H1 (cell line): ENCODE results near the gene SFN. TPM values are rescaled to one million over a fixed set of nuclear protein-coding genes. Genes with fewer than 3 reads are reported as not detected.

ENCODE experiments used
- CTCF ChIA-PET: fragments of 300-600 bp; sonication (Branson Sonifier 250); formaldehyde crosslinking; loops from one replicate; lab custom pipeline; 2021; ENCODE audit not compliant: partially characterized antibody; lab: Charles Lee
- POLR2A ChIA-PET: fragments of 300-600 bp; sonication (Branson Sonifier 250); formaldehyde crosslinking; loops from one replicate; lab custom pipeline; 2021; ENCODE audit warnings: inconsistent platforms; ENCODE audit not compliant: partially characterized antibody; lab: Charles Lee
- DNase-seq, 2 experiments: peaks; one replicate each; pipeline versions ENCODE4 v3.0.0 to v3.0.0-alpha.2; 2010 to 2022; ENCODE audit warnings: low spot score in 2 of 2, low read depth in 1 of 2, mixed read lengths in 1 of 2
- FAIRE-seq: peaks from 2 replicates; lab custom pipeline; 2011; peaks lifted over from hg19 to GRCh38; lab: Jason Lieb, UNC
- H2AFZ ChIP-seq: 2 replicates; pipeline ENCODE4 v1.8.1; 2012; ENCODE audit warnings: low read length, inconsistent platforms
- H2AK5ac ChIP-seq: 2 replicates; pipeline ENCODE4 v1.6.1; 2013; ENCODE audit warnings: low read depth, low read length
- H2BK120ac ChIP-seq: replicated peaks from 2 replicates; pipeline ENCODE3; 2013; ENCODE audit warnings: low read depth, low read length, inconsistent platforms
- H2BK12ac ChIP-seq: 2 replicates; pipeline ENCODE4 v1.6.1; 2013; ENCODE audit warnings: low read depth, low read length
- H2BK15ac ChIP-seq: 2 replicates; pipeline ENCODE4 v1.6.1; 2013; ENCODE audit warnings: low read length
- H2BK20ac ChIP-seq: 2 replicates; pipeline ENCODE4 v1.6.1; 2013; ENCODE audit warnings: low read length
- H2BK5ac ChIP-seq: 2 replicates; pipeline ENCODE4 v1.6.1; 2013; ENCODE audit warnings: low read depth, low read length
- H3K14ac ChIP-seq: 2 replicates; pipeline ENCODE4 v1.6.1; 2013; ENCODE audit warnings: inconsistent platforms; ENCODE audit not compliant: insufficient read length
- H3K18ac ChIP-seq: 2 replicates; pipeline ENCODE4 v1.6.1; 2013; ENCODE audit warnings: low read length; ENCODE audit errors: extremely low read depth
- H3K23ac ChIP-seq: 2 replicates; pipeline ENCODE4 v1.6.1; 2013; ENCODE audit warnings: inconsistent platforms; ENCODE audit not compliant: insufficient read length
- H3K23me2 ChIP-seq: 2 replicates; pipeline ENCODE4 v1.6.1; 2013; ENCODE audit warnings: low read depth, low read length
- H3K27ac ChIP-seq: 2 replicates; pipeline ENCODE4 v1.6.1; 2011; ENCODE audit warnings: low read depth, low read length, inconsistent platforms
- H3K27me3 ChIP-seq, 4 experiments: replicated peaks in 1 of 4; 1 replicate in 1 of 4; 2 replicates in 3 of 4; pipeline versions ENCODE4 v1.6.1 to v1.8.1; 2011 to 2013; ENCODE audit warnings: low read length in 3 of 4, mild to moderate bottlenecking in 3 of 4, inconsistent platforms in 2 of 4, mixed read lengths in 2 of 4, moderate library complexity in 1 of 4; ENCODE audit not compliant: control insufficient read depth in 3 of 4, insufficient read depth in 3 of 4; ENCODE audit errors: extremely low read depth in 1 of 4
- H3K36me3 ChIP-seq, 4 experiments: 2 replicates each; pipeline versions ENCODE4 v1.6.1 to v1.8.1; 2011 to 2013; ENCODE audit warnings: mild to moderate bottlenecking in 4 of 4, low read length in 3 of 4, moderate library complexity in 2 of 4, control low read depth in 1 of 4, inconsistent platforms in 1 of 4; ENCODE audit not compliant: insufficient read depth in 4 of 4, control insufficient read depth in 2 of 4
- H3K4ac ChIP-seq: replicated peaks from 2 replicates; pipeline ENCODE3; 2013; ENCODE audit warnings: low read length, low read depth, mixed read lengths, inconsistent platforms; ENCODE audit not compliant: insufficient read length
- H3K4me1 ChIP-seq, 4 experiments: replicated peaks in 1 of 4; 1 replicate in 1 of 4; 2 replicates in 3 of 4; pipeline versions ENCODE4 v1.6.1 to v1.8.1; 2011 to 2013; ENCODE audit warnings: low read length in 3 of 4, inconsistent platforms in 2 of 4, mixed read lengths in 1 of 4; ENCODE audit not compliant: insufficient read depth in 4 of 4, control insufficient read depth in 3 of 4
- H3K4me2 ChIP-seq, 2 experiments: 2 replicates each; pipeline versions ENCODE4 v1.6.1 to v1.8.1; 2011 to 2013; ENCODE audit warnings: low read depth in 2 of 2, low read length in 2 of 2, control low read depth in 1 of 2, inconsistent platforms in 1 of 2, mild to moderate bottlenecking in 1 of 2; ENCODE audit not compliant: insufficient read depth in 1 of 2
- H3K4me3 ChIP-seq, 4 experiments: fragments of 200-600, 300-600 bp in 1 of 4; sonication (generic), shearing (Covaris generic), sonication (Bioruptor Twin) in 1 of 4; 2 replicates each; pipeline versions ENCODE4 v1.5.1 to v1.8.1; 2011 to 2016; ENCODE audit warnings: low read length in 4 of 4, low read depth in 3 of 4, control low read depth in 2 of 4, inconsistent platforms in 2 of 4, mild to moderate bottlenecking in 2 of 4, mixed read lengths in 1 of 4, moderate library complexity in 1 of 4; ENCODE audit not compliant: insufficient read depth in 2 of 4; ENCODE audit errors: extremely low read depth in 1 of 4
- H3K56ac ChIP-seq: replicated peaks from 2 replicates; pipeline ENCODE3; 2013; ENCODE audit warnings: low read depth, mild to moderate bottlenecking, mixed read lengths, low read length, inconsistent platforms; ENCODE audit not compliant: insufficient read length
- H3K79me1 ChIP-seq: 2 replicates; pipeline ENCODE4 v1.6.1; 2013; ENCODE audit warnings: low read depth, low read length, control low read depth
- H3K79me2 ChIP-seq, 2 experiments: 2 replicates each; pipeline versions ENCODE4 v1.6.1 to v1.8.1; 2012 to 2013; ENCODE audit warnings: low read length in 2 of 2, mild to moderate bottlenecking in 2 of 2, inconsistent platforms in 1 of 2; ENCODE audit not compliant: insufficient read depth in 2 of 2, control insufficient read depth in 1 of 2
- H3K9ac ChIP-seq, 4 experiments: replicated peaks in 1 of 4; 1 replicate in 1 of 4; 2 replicates in 3 of 4; pipeline versions ENCODE4 v1.6.1 to v1.8.1; 2011 to 2013; ENCODE audit warnings: low read depth in 3 of 4, low read length in 3 of 4, control low read depth in 2 of 4, mild to moderate bottlenecking in 2 of 4, moderate library complexity in 2 of 4, inconsistent platforms in 1 of 4; ENCODE audit errors: extremely low read depth in 1 of 4
- H3K9me3 ChIP-seq, 2 experiments: 2 replicates each; pipeline versions ENCODE4 v1.6.1 to v1.8.1; 2012 to 2013; ENCODE audit warnings: mild to moderate bottlenecking in 2 of 2, moderate library complexity in 2 of 2, control low read depth in 1 of 2, inconsistent platforms in 1 of 2, low read depth in 1 of 2, low read length in 1 of 2, mixed read lengths in 1 of 2; ENCODE audit not compliant: insufficient read depth in 2 of 2
- H4K20me1 ChIP-seq, 2 experiments: replicated peaks in 1 of 2; 2 replicates each; pipeline versions ENCODE3 to v1.8.1; 2011 to 2013; ENCODE audit warnings: inconsistent platforms in 2 of 2, low read length in 2 of 2, mild to moderate bottlenecking in 1 of 2; ENCODE audit not compliant: insufficient read depth in 2 of 2, control insufficient read depth in 1 of 2
- H4K5ac ChIP-seq: 2 replicates; pipeline ENCODE4 v1.6.1; 2013; ENCODE audit warnings: low read length, low read depth, mixed read lengths, inconsistent platforms; ENCODE audit not compliant: insufficient read length
- H4K8ac ChIP-seq: 2 replicates; pipeline ENCODE4 v1.8.0; 2013; ENCODE audit warnings: mild to moderate bottlenecking, moderate library complexity, low read length, inconsistent platforms; ENCODE audit not compliant: insufficient read depth; ENCODE audit errors: extremely low read depth
- H4K91ac ChIP-seq: replicated peaks from 2 replicates; pipeline ENCODE3; 2013; ENCODE audit warnings: low read length, mixed read lengths, inconsistent platforms; ENCODE audit not compliant: insufficient read length
- ASH2L ChIP-seq: fragments of 200-600, 300-600 bp; sonication (generic); IDR thresholded peaks from one replicate; pipeline ENCODE4 v1.7.1; 2017; ENCODE audit warnings: low read length
- CBX5 ChIP-seq: fragments of 300-800, 300-1000 bp; sonication (generic); IDR thresholded peaks from 2 replicates; pipeline ENCODE4 v1.7.1; 2016; ENCODE audit warnings: antibody characterized with exemption, low read length, low read depth
- CEBPB ChIP-seq: IDR thresholded peaks from 2 replicates; pipeline ENCODE4 v1.6.1; 2012; ENCODE audit warnings: low read depth, low read length
- CREB1 ChIP-seq: IDR thresholded peaks from 2 replicates; pipeline ENCODE4 v1.6.1; 2012; ENCODE audit warnings: inconsistent platforms
- EGR1 ChIP-seq: IDR thresholded peaks from 2 replicates; pipeline ENCODE4 v1.6.1; 2011; ENCODE audit warnings: low read depth, low read length, borderline replicate concordance
- KDM1A ChIP-seq: fragments of 200-600, 300-600 bp; sonication (generic); IDR thresholded peaks from 2 replicates; pipeline ENCODE4 v1.7.1; 2016; ENCODE audit warnings: mild to moderate bottlenecking, low read length, borderline replicate concordance
- POLR2A ChIP-seq, 2 experiments: IDR thresholded peaks; 1 replicate in 1 of 2; 2 replicates in 1 of 2; pipeline ENCODE4 v1.6.1; 2011; ENCODE audit warnings: low read depth in 2 of 2, low read length in 2 of 2, mild to moderate bottlenecking in 2 of 2; ENCODE audit errors: control extremely low read depth in 1 of 2
- RAD21 ChIP-seq, 2 experiments: IDR thresholded peaks in 1 of 2; conservative IDR thresholded peaks in 1 of 2; 2 replicates each; pipeline ENCODE4 v1.6.1; 2011; ENCODE audit warnings: low read depth in 2 of 2, low read length in 2 of 2, improper control_type of control experiment in 1 of 2, inconsistent platforms in 1 of 2, mild to moderate bottlenecking in 1 of 2, moderate library complexity in 1 of 2
- RFX5 ChIP-seq: IDR thresholded peaks from 2 replicates; pipeline ENCODE4 v1.6.1; 2011; ENCODE audit warnings: low read depth, low read length, improper control_type of control experiment, borderline replicate concordance
- SAP30 ChIP-seq: fragments of 300-600 bp; sonication (generic); IDR thresholded peaks from 2 replicates; pipeline ENCODE4 v1.7.1; 2012; ENCODE audit warnings: low read length, moderate library complexity, mild to moderate bottlenecking, inconsistent platforms; ENCODE audit not compliant: insufficient read depth, insufficient replicate concordance
- SP4 ChIP-seq: IDR thresholded peaks from 2 replicates; pipeline ENCODE4 v1.6.1; 2012; ENCODE audit warnings: low read length, inconsistent platforms
- SRF ChIP-seq: IDR thresholded peaks from 2 replicates; pipeline ENCODE4 v1.6.1; 2011; ENCODE audit warnings: mild to moderate bottlenecking, low read depth, low read length, moderate library complexity
- TAF1 ChIP-seq: IDR thresholded peaks from 2 replicates; pipeline ENCODE4 v1.6.1; 2011; ENCODE audit warnings: mild to moderate bottlenecking, low read depth, low read length
- TBP ChIP-seq: IDR thresholded peaks from 2 replicates; pipeline ENCODE4 v1.6.1; 2011; ENCODE audit warnings: low read depth, low read length, improper control_type of control experiment
- WGBS, 2 experiments: shearing (Covaris generic) in 1 of 2; methylation state at CpG; one replicate each; pipeline versions ENCODE4 v1.1.6 to v1.1.7; 2013 to 2015; ENCODE audit warnings: low lambda C conversion rate in 2 of 2, mixed read lengths in 2 of 2, inconsistent platforms in 1 of 2, low coverage in 1 of 2, missing lambda C conversion rate in 1 of 2; ENCODE audit not compliant: insufficient replicate concordance in 2 of 2, insufficient coverage in 1 of 2, insufficient read length in 1 of 2; ENCODE audit errors: extremely low coverage in 1 of 2, missing lambda C conversion rate in 1 of 2; 5-methylcytosine and 5-hydroxymethylcytosine counted together
- polyA plus RNA-seq, 7 experiments: library from polyadenylated mRNA; depleted of rRNA in 3 of 7; stranded (reverse) in 5 of 7; unstranded in 2 of 7; fragments of >200 nt in 5 of 7; fragments of 200-250 nt in 2 of 7; gene quantifications; 1 replicate in 5 of 7; 2 replicates in 1 of 7; 4 replicates in 1 of 7; pipeline versions ENCODE4 v1.2.1 to v1.2.3, GENCODE V29; 2011 to 2013; ENCODE audit warnings: missing spikeins in 2 of 7, mixed read lengths in 2 of 7
- total RNA-seq: library from RNA; stranded (reverse); fragmentation: NEBNext Ultra II Directional; extraction: Animal tissue kit (Norgen Biotek cat#: 25700); gene quantifications from 2 replicates; pipeline ENCODE4 v1.2.1, GENCODE V29; 2021

SFN gene
- total and polyA plus RNA-seq, 2 of the 8 experiments (the other 6 are each of a cell fraction or from before 2014, with no cell fraction given), result 3.3 to 3.9 TPM

- no peaks in the 10 kb centered on the region for H3K79me2 ChIP-seq
- no peaks in the 10 kb centered on the region for H3K79me1 ChIP-seq
- H3K23ac ChIP-seq, result no peak overlapping the region
- no peak overlapping the region for H4K8ac ChIP-seq
- DNase-seq (no peak), FAIRE-seq (no peak)
- no peak overlapping the region for H2BK120ac ChIP-seq
- H4K20me1 ChIP-seq, result peaks cover 0 to 2% of the 10 kb centered on the region in 2 experiments
- H3K4me2 ChIP-seq, result no peak overlapping the region
- H2BK20ac ChIP-seq, result no peak overlapping the region
- H3K18ac ChIP-seq, result no peak overlapping the region
- H3K14ac ChIP-seq, result no peak overlapping the region
- no peak overlapping the region for H4K5ac ChIP-seq
- H3K9ac ChIP-seq, result no peak overlapping the region
- H2BK15ac ChIP-seq, result no peak overlapping the region
- H3K56ac ChIP-seq, result no peak overlapping the region
- H3K4me1 ChIP-seq, result no peaks in the 10 kb centered on the region
- ChIA-PET CTCF (interaction anchor here (0.6 to 1.4 kb wide), 2 partner anchors 9 to 53 kb away, joined by 3 read pairs; no protein-coding TSS in a partner anchor), POLR2A (interaction anchor here (0.7 to 2.5 kb wide), 2 partner anchors 10 to 11 kb away, joined by 3 to 12 read pairs; partner anchors contain the start of genes GPATCH3 and NUDC)
- no peak overlapping the region for H2BK12ac ChIP-seq
- peaks cover 0 to 2% (median 0%) of the 10 kb centered on the region in 4 experiments; a peak in 2 of 7 replicates for H3K27me3 ChIP-seq
- H3K9me3 ChIP-seq, result no peaks in the 10 kb centered on the region
- H2BK5ac ChIP-seq, result no peak overlapping the region
- H3K4ac ChIP-seq, result no peak overlapping the region
- no peak overlapping the region for H3K27ac ChIP-seq
- no peak overlapping the region for H3K4me3 ChIP-seq
- no peak overlapping the region for H4K91ac ChIP-seq
- H2AK5ac ChIP-seq, result no peak overlapping the region
- H3K23me2 ChIP-seq, result no peaks in the 10 kb centered on the region
- WGBS, 2 experiments, result 79% methylated on average over 4 of the region's 4 CpGs; no CpG with 5 or more reads in 1 of the 2 experiments
- H3K36me3 ChIP-seq, result no peaks in the 10 kb centered on the region
- no peak overlapping the region for H2AFZ ChIP-seq
- no peak for TF ChIP-seq SAP30
- no peak for TF ChIP-seq POLR2A (IDR thresholded peaks at IDR 0.05; ENCODE audit: control extremely low read depth in 1 of 2, low read depth in 2 of 2, low read length in 2 of 2)
- TF ChIP-seq RAD21 (IDR thresholded peaks at IDR 0.05 in 1 of 2, conservative IDR thresholded peaks at IDR 0.05 in 1 of 2; ENCODE audit: low read depth in 2 of 2, low read length in 2 of 2), result no peak
- no peak for TF ChIP-seq CREB1
- no peak for TF ChIP-seq SRF
- no peak for TF ChIP-seq CEBPB
- no peak for TF ChIP-seq CBX5
- no peak for TF ChIP-seq KDM1A
- TF ChIP-seq TAF1, result no peak
- TF ChIP-seq TBP, result no peak
- TF ChIP-seq ASH2L, result no peak
- no peak for TF ChIP-seq RFX5
- no peak for TF ChIP-seq SP4
- no peak for TF ChIP-seq EGR1
These were observed 47.6 kb downstream of the SFN start for GRCh38 chr1:26910343-26911160.
